B cell (primary cell): ENCODE measurements around the gene EPB41L3.

ENCODE experiments used
- CTCF ChIP-seq: fragments of 200-600 bp; IDR thresholded peaks from one replicate; pipeline ENCODE4 v1.8.0; 2022; ENCODE audit warnings: antibody characterized with exemption, mild to moderate bottlenecking
- EZH2 ChIP-seq: IDR thresholded peaks from 2 replicates; pipeline ENCODE4 v1.6.1; 2012; ENCODE audit warnings: borderline replicate concordance, low read depth, mild to moderate bottlenecking, moderate library complexity, low read length; ENCODE audit not compliant: insufficient read depth, poor library complexity, severe bottlenecking

DNA sequence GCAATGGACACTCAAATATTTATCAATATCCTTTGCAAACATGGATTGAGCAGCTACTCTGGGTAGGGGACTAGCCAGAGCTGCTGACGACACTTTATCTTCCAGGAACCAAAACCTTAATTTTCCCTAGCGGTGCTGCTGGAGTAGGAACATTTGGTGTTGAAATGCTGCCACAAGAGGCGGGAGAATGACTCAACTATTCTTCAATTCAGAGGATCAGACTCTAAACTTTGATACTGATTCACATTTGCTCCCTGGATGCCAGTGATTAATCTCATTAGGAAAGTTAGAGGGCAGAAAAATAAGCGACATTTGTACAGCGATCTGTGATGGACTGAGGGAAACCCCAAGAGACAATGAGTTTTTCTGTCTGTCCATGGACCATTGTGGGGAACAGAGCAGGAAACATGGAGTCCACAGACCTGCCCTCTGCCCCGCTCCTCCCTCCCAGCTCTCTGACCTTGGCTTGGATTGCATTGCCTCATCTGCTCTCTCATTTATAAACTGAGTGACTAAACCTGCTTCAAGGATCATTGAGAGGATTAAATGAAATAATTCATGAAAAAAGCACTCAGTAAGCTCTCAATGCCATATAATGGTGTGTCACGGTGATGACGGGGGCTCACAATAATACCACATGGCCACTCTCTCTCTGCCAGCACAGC, 12.6 kb upstream of the EPB41L3 start:
- TF ChIP-seq EZH2 = no peak
- TF ChIP-seq CTCF = no peak
